Activated CD4-positive, CD25-positive, alpha-beta regulatory T cell (primary cell): ENCODE measurements around the gene GPR32.
"Not testable (repeated sequence)": the region's sequence is repeated elsewhere in the genome, so short reads cannot be mapped to it uniquely, and the experiment has no call there.

Experiments used
- DNase-seq, 4 experiments: peaks; one replicate each; lab custom pipeline; 2025; lab: John Stamatoyannopoulos, UW

The GPR32 gene

GRCh38 chr19:50780753-50781435 lies 10.6 kb downstream of the GPR32 start:
- no peak for DNase-seq

- not testable (repeated sequence) for DNase-seq
These were observed 13.5 kb downstream of the GPR32 start for GRCh38 chr19:50783848-50784152.

- DNase-seq: no peak
These were observed 14.4 kb downstream of the GPR32 start for GRCh38 chr19:50784710-50785109.

GRCh38 chr19:50785329-50785728 lies 15.1 kb downstream of the GPR32 start:
- DNase-seq: no peak

- no peak for DNase-seq
These were observed 20.1 kb downstream of the GPR32 start, which contains the start of gene ACP4 for GRCh38 chr19:50790396-50790795. ACP4 (plus strand) TSS chr19:50790415; CDS start chr19:50790415, 0 bp downstream.

GRCh38 chr19:50790922-50791467 lies 20.7 kb downstream of the GPR32 start:
- DNase-seq: no peak

GRCh38 chr19:50791594-50792271 lies 21.5 kb downstream of the GPR32 start:
- no peak for DNase-seq

- no peak for DNase-seq
These were observed 22.3 kb downstream of the GPR32 start for GRCh38 chr19:50792272-50793250.

GRCh38 chr19:50793558-50794065 lies 23.3 kb downstream of the GPR32 start:
- DNase-seq: no peak

- no peak for DNase-seq
These were observed 24.0 kb downstream of the GPR32 start for GRCh38 chr19:50794074-50794875.

- no peak for DNase-seq
These were observed 24.8 kb downstream of the GPR32 start for GRCh38 chr19:50794876-50795663.

- DNase-seq: no peak
These were observed 25.4 kb downstream of the GPR32 start for GRCh38 chr19:50795664-50796073.

- DNase-seq: no peak
These were observed 25.9 kb downstream of the GPR32 start for GRCh38 chr19:50796128-50796633.

- no peak for DNase-seq
These were observed 26.6 kb downstream of the GPR32 start for GRCh38 chr19:50796634-50797428.

GRCh38 chr19:50797429-50797780 lies 27.1 kb downstream of the GPR32 start:
- no peak for DNase-seq

GRCh38 chr19:50797781-50798658 lies 27.8 kb downstream of the GPR32 start:
- DNase-seq: no peak

- DNase-seq: no peak
These were observed 28.6 kb downstream of the GPR32 start for GRCh38 chr19:50798659-50799546.

GRCh38 chr19:50799547-50799851 lies 29.2 kb downstream of the GPR32 start:
- no peak for DNase-seq
